HG03039 (cell line): ENCODE data around the gene BCL2L2.
"Not testable (repeated sequence)": the region's sequence is repeated elsewhere in the genome, so short reads cannot be mapped to it uniquely, and the experiment has no call there.

ENCODE experiments used
- ATAC-seq: cut with Tn5 transposase; IDR thresholded peaks from one replicate; pipeline ENCODE4 v1.9.1; 2021; ENCODE audit warnings: mild to moderate bottlenecking, moderate library complexity; ENCODE audit not compliant: unreplicated experiment

BCL2L2 gene

DNA sequence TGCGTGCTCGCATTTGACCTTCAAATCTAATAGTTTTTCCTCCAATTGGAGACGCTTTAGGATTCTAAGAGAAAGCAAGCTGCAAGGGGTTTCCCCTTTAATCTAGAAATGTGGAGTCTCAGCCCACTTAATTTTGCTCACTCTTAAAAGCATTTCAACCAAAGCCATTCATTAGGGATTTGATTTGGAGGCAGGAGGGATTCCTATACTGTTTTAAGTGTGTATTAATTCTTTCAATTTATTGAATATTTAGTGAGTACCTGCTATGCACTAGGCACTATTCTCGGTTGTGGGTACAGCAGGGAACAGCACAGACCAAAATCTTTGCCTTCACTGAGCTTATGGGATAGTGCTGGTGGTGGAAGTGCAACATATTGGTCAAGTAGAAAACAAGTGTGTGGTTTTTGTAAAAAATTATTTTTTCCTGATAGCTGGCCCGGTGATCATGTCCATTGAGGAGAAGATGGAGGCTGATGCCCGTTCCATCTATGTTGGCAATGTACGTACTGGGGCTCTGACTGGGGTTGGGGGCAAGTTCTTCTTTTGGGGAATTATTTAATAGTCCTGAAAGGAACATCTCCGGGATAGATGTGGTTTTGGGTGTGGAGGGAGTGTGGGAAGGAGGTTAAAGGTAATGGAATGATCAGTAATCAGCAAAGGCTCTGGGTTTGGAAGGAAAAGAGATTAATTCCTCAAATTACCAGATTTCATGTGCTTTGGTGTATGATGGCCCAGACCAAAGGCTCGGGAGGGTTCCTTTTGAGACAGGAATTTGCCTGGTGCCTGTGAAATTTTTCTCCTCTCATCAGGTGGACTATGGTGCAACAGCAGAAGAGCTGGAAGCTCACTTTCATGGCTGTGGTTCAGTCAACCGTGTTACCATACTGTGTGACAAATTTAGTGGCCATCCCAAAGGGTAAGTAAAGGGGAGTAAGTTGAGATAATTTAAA, 16.2 kb downstream of the BCL2L2 start:
- ATAC-seq: no peak

DNA sequence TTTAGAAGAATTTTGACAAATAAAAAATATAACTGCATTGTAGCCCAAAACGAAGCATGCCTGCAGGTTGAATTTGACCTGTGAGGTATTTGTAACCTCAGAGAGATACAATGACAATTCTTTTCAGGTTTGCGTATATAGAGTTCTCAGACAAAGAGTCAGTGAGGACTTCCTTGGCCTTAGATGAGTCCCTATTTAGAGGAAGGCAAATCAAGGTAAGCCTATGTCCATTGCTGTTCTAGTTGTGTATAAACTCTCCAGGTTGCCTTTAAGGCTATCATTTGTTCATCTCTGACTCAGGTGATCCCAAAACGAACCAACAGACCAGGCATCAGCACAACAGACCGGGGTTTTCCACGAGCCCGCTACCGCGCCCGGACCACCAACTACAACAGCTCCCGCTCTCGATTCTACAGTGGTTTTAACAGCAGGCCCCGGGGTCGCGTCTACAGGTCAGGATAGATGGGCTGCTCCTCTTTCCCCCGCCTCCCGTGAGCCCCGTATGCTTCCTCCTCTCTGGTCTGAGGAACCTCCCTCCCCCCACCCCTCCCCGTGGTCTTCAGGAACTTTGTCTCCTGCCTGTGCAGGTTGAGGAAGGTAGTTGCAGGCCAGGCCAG, 17.3 kb downstream of the BCL2L2 start:
- ATAC-seq: no peak

GRCh38 chr14:23324455-23324846, 17.8 kb downstream of the BCL2L2 start:
- no peak for ATAC-seq

- no peak for ATAC-seq
Observed at GRCh38 chr14:23324993-23325392, 18.4 kb downstream of the BCL2L2 start.

- ATAC-seq: not testable (repeated sequence)
Observed at GRCh38 chr14:23325746-23326145, 19.1 kb downstream of the BCL2L2 start.

- ATAC-seq: no peak
Observed at GRCh38 chr14:23326491-23327332, 20.1 kb downstream of the BCL2L2 start.

GRCh38 chr14:23327947-23328744, 21.5 kb downstream of the BCL2L2 start:
- no peak for ATAC-seq

DNA sequence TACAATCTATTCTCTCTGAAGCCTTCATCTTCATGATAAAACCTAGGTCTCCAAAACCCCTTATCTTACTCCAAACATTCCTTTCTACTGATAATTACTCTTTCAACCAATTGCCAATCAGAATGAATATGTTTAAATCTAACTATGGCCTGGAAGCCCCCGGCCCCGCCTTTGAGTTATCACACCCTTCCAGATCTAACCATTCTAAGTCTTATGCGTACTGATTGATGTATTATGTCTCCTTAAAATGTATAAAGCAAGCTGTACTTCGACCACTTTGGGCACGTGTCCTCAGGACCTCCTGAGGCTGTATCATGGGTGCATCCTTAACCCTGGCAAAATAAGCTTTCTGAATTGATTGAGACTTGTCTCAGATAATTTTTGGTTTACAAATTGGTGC, 29.0 kb downstream of the BCL2L2 start:
- ATAC-seq: no peak

- ATAC-seq: no peak
Observed at GRCh38 chr14:23339506-23340268, 33.1 kb downstream of the BCL2L2 start.

DNA sequence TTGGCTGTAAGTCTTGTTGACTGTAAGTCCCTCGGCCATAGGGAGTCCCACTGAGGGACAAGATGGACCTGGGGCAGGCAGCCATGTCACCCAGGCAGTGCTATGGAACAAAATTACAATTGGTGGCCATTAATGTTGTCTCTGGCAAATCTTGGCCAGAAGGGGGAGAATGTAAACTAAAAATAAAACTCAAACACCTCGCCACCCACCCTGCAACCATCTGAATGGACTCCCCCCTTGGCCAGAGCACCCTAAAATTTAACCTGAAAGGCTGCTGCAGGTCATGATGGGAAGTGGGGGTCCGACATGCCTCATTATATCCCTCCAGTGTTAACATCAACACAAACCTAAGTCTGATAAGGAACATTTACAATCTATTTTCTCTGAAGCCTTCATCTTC, 37.8 kb downstream of the BCL2L2 start:
- no peak for ATAC-seq

DNA sequence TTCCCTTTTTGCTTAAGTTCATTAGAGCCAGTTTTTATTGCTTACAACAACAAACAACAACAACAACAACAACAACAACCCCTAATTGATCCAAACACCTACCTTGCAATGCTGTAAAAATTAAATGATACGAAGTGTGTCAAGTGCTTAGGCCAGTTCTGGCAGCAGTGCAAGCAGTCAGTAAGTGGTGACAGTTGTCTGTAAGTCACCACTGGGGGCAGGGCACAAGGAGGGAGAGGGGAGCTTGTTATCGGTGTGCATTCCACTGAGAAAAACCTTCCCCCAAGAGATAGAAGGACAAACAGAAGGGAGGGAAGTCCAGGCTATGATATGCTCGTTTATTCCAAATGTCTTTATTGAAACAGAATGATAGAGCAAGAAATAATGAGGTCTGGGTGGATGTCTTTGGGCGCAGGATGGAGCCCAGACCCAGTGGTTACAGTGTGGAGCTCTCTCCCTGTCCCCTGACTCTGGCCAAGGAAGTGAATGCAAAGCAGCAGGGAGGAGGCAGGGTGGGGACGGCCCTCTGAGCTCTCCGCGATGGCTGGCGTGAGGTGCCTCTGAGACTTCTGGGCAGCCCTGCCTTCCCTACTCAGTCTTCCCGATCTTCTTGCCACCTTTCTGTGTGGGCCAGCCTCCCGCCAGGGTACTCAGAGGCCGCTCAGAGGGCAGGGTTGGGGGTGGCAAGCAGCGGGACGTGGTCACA, 39.5 kb downstream of the BCL2L2 start:
- ATAC-seq: no peak

DNA sequence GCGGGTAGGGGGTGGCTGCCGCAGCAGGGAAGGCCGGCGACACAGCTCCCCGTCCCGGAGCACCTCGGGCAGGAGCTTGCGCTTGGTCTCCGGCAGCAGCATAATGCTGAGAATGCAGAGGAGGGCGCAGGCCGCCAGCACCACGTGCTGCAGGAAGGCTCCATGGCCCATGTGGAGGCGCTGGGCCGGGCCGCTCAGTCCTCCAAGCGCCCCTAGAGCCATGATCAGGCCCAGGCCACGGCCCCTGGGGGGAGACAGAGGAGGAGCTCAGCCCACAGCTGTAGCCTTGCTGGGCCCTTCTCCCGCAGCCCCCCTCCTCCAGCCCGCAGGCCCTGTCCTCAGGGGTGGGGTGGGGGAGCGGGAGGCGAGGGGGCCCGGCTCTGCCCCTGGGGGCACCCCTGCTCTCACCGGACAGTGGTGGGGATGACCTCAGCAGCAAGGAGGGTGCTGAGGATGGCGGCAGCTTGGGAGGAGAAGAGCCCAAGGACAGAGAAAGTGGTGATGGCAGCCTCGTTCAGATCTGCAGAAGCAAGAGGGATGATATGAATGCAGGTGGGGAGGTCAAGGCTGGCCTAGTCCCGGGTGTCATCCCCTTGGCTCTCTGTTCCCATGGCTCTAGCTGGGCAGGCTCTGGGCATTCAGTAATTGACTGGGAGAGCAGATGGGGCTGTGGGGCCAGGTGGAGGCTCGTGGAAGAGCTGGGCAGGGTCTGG, 40.2 kb downstream of the BCL2L2 start:
- no peak for ATAC-seq

DNA sequence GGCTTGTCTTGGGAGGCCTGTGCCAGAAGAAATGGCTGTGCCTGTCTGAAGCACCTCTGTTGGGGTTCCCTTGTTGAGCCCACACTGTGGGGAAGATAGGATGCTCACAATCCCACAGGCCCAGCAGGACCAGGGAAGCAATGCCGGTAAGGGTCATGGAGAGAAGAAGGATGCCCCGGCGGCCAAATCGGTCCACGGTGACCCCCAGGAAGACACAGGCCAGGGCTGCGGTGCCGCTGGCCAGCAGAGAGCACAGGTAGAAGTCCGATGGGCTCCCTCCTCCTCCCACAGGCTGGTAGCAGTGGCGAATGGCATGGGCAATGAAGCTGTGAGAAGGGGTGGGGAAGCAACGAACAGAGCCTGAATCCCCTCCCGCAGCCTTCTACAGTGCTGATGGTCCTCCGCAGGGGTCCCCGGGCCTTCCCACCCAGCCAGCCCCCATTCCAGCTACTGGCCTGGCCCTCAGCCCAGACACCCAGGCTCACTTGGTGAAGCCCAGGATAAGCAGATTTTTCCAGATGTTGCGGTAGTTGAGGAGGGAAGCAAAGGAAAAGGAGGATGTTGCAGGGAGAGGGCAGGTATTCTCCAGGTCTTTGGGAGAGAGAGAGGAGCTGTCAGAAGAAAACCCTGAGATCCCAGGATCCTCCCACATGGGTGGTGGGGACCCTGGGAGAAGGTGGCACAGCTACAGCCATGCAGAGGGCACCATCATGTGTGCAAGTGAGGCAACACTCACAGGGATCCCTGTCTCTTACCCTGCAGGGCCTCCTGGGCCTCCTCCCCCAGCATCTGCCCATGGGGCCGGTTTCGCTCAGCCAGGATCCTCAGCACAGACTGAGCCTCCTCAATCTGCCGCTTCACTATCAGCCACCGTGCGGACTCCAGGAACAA, 41.0 kb downstream of the BCL2L2 start:
- ATAC-seq: no peak

- ATAC-seq: no peak
Observed at GRCh38 chr14:23348297-23348655, 41.6 kb downstream of the BCL2L2 start.

GRCh38 chr14:23349156-23349845, 42.7 kb downstream of the BCL2L2 start:
- ATAC-seq: no peak

DNA sequence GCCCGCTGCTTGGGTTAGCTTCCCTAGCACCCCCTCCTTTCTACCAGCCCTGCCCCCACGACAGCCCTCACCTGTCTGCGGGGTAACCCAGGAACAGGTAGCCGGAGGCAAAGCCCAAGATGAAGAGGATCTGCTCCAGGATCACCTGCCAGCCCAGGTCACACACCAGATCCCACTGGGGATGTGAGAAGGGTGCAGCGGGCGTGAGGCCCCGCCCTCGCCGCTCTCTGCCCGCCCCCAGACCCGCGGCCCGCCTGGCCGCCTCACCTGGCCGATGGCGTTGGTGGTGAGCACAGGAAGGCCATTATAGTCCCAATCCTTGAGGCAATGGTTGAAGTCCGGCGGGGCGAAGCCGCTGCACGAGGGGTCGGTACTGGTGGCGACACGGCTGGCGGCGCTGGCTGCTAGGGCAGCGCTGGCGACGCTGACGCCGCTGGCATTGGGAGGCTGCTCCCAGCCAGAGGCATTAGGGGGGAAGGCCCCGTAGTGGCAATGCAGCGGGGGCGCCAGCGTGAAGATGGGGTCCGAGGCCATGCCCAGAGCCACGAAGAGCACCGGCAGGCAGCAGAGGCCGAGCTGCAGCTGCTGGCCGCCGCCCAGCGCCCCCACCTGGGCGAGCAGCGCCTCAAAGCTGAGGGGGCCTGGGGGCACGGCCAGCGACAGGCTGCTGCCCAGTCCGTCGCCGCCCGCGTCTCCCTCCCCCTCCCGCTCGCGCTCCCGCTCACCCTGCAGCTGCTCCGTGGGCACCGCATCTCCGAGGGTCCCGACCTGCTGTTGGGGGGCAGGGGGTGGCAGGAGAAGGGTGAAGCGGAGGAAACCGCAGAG, 45.3 kb downstream of the BCL2L2 start:
- no peak for ATAC-seq
